HEK293 (cell line): ENCODE data around the gene ENC1.

Experiments used
- CTCF ChIA-PET: fragments of 350-600 bp; formaldehyde crosslinking; extraction: SDS; loops from one replicate; lab custom pipeline; 2021; ENCODE audit warnings: antibody characterized with exemption; lab: Yijun Ruan, JAX
- POLR2A ChIA-PET: fragments of 300-600 bp; formaldehyde crosslinking; extraction: SDS; loops from one replicate; lab custom pipeline; 2020; ENCODE audit warnings: antibody characterized with exemption, inconsistent platforms; lab: Yijun Ruan, JAX
- H3K27ac ChIP-seq: fragments of 200-500 bp; sonication (Bioruptor generic); 2 replicates; pipeline ENCODE4 v1.5.1; 2014; ENCODE audit warnings: low read depth, low read length, control low read depth, inconsistent platforms; ENCODE audit errors: extremely low read depth
- H3K36me3 ChIP-seq, 2 experiments: fragments of 200-500 bp in 1 of 2; sonication (Bioruptor generic) in 1 of 2; 1 replicate in 1 of 2; 2 replicates in 1 of 2; pipeline ENCODE4 v1.5.1; 2014 to 2017; ENCODE audit warnings: inconsistent platforms in 2 of 2, low read length in 2 of 2; ENCODE audit not compliant: control insufficient read depth in 2 of 2, insufficient read depth in 1 of 2
- H3K4me1 ChIP-seq: fragments of 200-500 bp; sonication (Bioruptor generic); 2 replicates; pipeline ENCODE4 v1.5.1; 2014; ENCODE audit warnings: mild to moderate bottlenecking, low read length, inconsistent platforms; ENCODE audit not compliant: control insufficient read depth, insufficient read depth
- H3K4me3 ChIP-seq: 2 replicates; pipeline ENCODE4 v1.5.1; 2011; ENCODE audit warnings: low read depth, mild to moderate bottlenecking, control low read depth, low read length, moderate library complexity
- H3K9me3 ChIP-seq: fragments of 200-500 bp; sonication (Bioruptor generic); 2 replicates; pipeline ENCODE4 v1.5.1; 2014; ENCODE audit warnings: low read depth, low read length, inconsistent platforms; ENCODE audit not compliant: control insufficient read depth, insufficient read depth
- BCL6B ChIP-seq: fragments of 450-650 bp; formaldehyde crosslinking; IDR thresholded peaks from 2 replicates; pipeline ENCODE4 v1.5.1; 2017; ENCODE audit warnings: missing biosample characterization, missing genetic modification characterization
- GLIS1 ChIP-seq: fragments of 450-650 bp; formaldehyde crosslinking; IDR thresholded peaks from 2 replicates; pipeline ENCODE4 v1.5.1; 2016; ENCODE audit warnings: missing biosample characterization, missing genetic modification characterization
- PBX3 ChIP-seq: sonication (generic); formaldehyde crosslinking; IDR thresholded peaks from 2 replicates; pipeline ENCODE4 v1.8.1; 2022; ENCODE audit warnings: mild to moderate bottlenecking, moderate library complexity, missing genetic modification reagents
- TRIM28 ChIP-seq: IDR thresholded peaks from 2 replicates; pipeline ENCODE4 v1.6.1; 2011; ENCODE audit warnings: low read length, control low read depth, borderline replicate concordance
- ZEB2 ChIP-seq: fragments of 450-650 bp; formaldehyde crosslinking; IDR thresholded peaks from 2 replicates; pipeline ENCODE4 v1.5.1; 2016; ENCODE audit warnings: missing biosample characterization, missing genetic modification characterization
- ZNF248 ChIP-seq: fragments of 450-650 bp; formaldehyde crosslinking; IDR thresholded peaks from 2 replicates; pipeline ENCODE4 v1.5.1; 2017; ENCODE audit warnings: missing biosample characterization, missing genetic modification characterization
- ZNF274 ChIP-seq, 2 experiments: fragments of 200-500 bp in 1 of 2; fragments of 450-650 bp in 1 of 2; sonication (Bioruptor generic) in 1 of 2; formaldehyde crosslinking in 1 of 2; IDR thresholded peaks; 2 replicates each; pipeline versions ENCODE4 v1.5.1 to v1.6.1; 2014 to 2016; ENCODE audit warnings: borderline replicate concordance in 1 of 2, inconsistent platforms in 1 of 2, low read length in 1 of 2, missing biosample characterization in 1 of 2, missing genetic modification characterization in 1 of 2
- ZNF350 ChIP-seq: fragments of 450-650 bp; formaldehyde crosslinking; IDR thresholded peaks from 2 replicates; pipeline ENCODE4 v1.5.0; 2017; ENCODE audit warnings: missing biosample characterization, mild to moderate bottlenecking, missing genetic modification characterization
- ZNF354C ChIP-seq: fragments of 450-650 bp; formaldehyde crosslinking; IDR thresholded peaks from 2 replicates; pipeline ENCODE4 v1.5.1; 2016; ENCODE audit warnings: missing biosample characterization, missing genetic modification characterization, low read depth, borderline replicate concordance

The ENC1 gene

GRCh38 chr5:74579215-74579614, 61.3 kb downstream of the ENC1 start:
- ChIA-PET CTCF (no interaction called here), POLR2A (no interaction called here)
- H3K4me3 ChIP-seq = no peak overlapping the region
- no peaks in the 10 kb centered on the region for H3K9me3 ChIP-seq
- no peaks in the 10 kb centered on the region for H3K4me1 ChIP-seq
- no peaks in the 10 kb centered on the region for H3K36me3 ChIP-seq
- H3K27ac ChIP-seq = no peak overlapping the region
- TF ChIP-seq ZEB2 (tag by site-specific recombination) = no peak
- TF ChIP-seq, all 188 proteins: peak for 0

- H3K4me1 ChIP-seq = no peaks in the 10 kb centered on the region
- TF ChIP-seq TRIM28 = no peak
- no peak for TF ChIP-seq PBX3 (CRISPR knock-in tag)
- TF ChIP-seq ZNF354C = no peak
- TF ChIP-seq ZNF274 (IDR thresholded peaks at IDR 0.05; ENCODE audit: low read length) = no peak
- no peak for TF ChIP-seq ZNF274 (tag by site-specific recombination; IDR thresholded peaks at IDR 0.05; ENCODE audit: borderline replicate concordance)
- TF ChIP-seq BCL6B (tag by site-specific recombination) = no peak
- TF ChIP-seq ZNF350 (tag by site-specific recombination) = no peak
- TF ChIP-seq ZNF248 (tag by site-specific recombination) = no peak
- TF ChIP-seq GLIS1 = no peak
- TF ChIP-seq, all 188 proteins: peak for 0
- Histone ChIP-seq H3K27ac (no peak overlapping the region), H3K36me3 (no peaks in the 10 kb centered on the region), H3K4me3 (no peak overlapping the region), H3K9me3 (no peaks in the 10 kb centered on the region)
- ChIA-PET POLR2A (no interaction called here), CTCF (no interaction called here)
These were observed 62.0 kb downstream of the ENC1 start for GRCh38 chr5:74578356-74579044.
